NCI-H345 (cell line): ENCODE measurements around the gene TTC7B.

Experiments used
- DNase-seq: peaks from one replicate; lab custom pipeline; 2025; lab: John Stamatoyannopoulos, UW

The TTC7B gene

GRCh38 chr14:90488256-90488655 is 328.0 kb downstream of the TTC7B start:
- DNase-seq, result no peak

GRCh38 chr14:90487462-90487861 is 328.8 kb downstream of the TTC7B start:
- DNase-seq, result no peak

- DNase-seq, result peak; percentile 64
Observed at GRCh38 chr14:90487031-90487430, 329.2 kb downstream of the TTC7B start.

GRCh38 chr14:90484291-90484690 is 331.9 kb downstream of the TTC7B start:
- no peak for DNase-seq

- DNase-seq, result peak; percentile 79
Observed at GRCh38 chr14:90483571-90483974, 332.7 kb downstream of the TTC7B start.

GRCh38 chr14:90483117-90483516 is 333.1 kb downstream of the TTC7B start:
- no peak for DNase-seq

GRCh38 chr14:90475298-90475697 is 340.9 kb downstream of the TTC7B start:
- DNase-seq, result no peak
